ENCODE data around the gene GPR3.
A peak's percentile ranks its signal among the peaks of the same experiment; 100 is the strongest.

DNA sequence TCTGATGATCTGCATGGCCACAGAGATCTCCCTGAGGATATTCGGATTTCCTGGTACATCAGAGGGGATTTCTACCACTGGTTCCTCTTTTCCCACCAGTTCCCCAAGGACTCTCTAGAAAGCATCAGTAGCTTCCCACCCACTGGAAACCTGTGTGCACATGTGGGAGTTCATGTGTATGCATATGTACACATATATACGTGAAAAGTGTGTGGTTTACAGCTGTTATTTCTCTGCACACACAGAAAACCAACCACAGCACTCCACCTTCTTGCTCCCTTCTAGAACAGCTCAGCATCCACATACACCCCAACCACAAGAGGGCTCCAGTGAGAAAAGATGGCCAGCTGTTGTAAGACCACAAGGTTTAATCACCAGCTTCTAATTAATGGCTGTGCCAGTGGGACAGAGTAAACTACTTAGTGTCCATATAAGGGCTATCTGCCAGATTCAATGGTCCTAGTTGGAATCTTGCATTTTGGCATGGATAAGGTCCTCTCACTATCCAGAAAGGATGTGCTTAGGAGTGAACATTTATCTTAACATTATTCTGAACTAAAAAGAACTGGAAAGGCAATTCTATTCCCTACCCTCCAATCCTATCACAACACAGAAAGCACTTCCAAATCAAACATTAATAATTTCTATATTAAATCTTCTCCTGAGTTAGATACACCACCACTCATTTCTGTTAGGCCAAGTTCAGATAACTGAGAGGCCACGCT is 24.1 kb downstream of the GPR3 start:
- TF ChIP-seq, protein P1, sequence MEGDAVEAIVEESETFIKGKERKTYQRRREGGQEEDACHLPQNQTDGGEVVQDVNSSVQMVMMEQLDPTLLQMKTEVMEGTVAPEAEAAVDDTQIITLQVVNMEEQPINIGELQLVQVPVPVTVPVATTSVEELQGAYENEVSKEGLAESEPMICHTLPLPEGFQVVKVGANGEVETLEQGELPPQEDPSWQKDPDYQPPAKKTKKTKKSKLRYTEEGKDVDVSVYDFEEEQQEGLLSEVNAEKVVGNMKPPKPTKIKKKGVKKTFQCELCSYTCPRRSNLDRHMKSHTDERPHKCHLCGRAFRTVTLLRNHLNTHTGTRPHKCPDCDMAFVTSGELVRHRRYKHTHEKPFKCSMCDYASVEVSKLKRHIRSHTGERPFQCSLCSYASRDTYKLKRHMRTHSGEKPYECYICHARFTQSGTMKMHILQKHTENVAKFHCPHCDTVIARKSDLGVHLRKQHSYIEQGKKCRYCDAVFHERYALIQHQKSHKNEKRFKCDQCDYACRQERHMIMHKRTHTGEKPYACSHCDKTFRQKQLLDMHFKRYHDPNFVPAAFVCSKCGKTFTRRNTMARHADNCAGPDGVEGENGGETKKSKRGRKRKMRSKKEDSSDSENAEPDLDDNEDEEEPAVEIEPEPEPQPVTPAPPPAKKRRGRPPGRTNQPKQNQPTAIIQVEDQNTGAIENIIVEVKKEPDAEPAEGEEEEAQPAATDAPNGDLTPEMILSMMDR (IDR thresholded peaks at IDR 0.05): peak; percentile 38 to 76 (median 51)
- no peak for TF ChIP-seq POLR2A (IDR thresholded peaks at IDR 0.05)
